EL (cell line): Measurements from ENCODE around the gene TENM4.
A peak's percentile ranks its signal among the peaks of the same experiment; 100 is the strongest.
"Not testable (repeated sequence)": the region's sequence is repeated elsewhere in the genome, so short reads cannot be mapped to it uniquely, and the experiment has no call there.

Experiments
- DNase-seq: peaks from one replicate; pipeline ENCODE4 v3.0.0-alpha.2; 2016

The TENM4 gene

DNA sequence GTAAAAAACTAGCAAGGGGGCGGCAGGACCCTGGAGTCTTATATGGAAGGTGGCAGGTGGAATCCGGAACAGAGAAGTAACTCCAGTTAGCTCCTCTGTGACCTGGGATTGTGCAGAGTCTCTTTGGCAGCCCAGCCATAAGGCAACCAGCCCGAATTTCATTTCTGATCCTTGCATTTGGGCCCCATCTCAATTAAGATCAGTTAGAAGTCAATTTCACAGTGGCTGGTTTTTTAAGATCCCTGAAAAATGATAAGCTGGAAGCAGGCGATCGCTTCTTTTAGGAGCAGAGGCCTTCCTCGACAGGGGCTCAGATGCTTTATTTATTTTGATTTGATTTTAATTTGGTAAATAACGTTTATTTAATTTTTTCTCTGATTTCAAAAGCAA lies 199.0 kb downstream of the TENM4 start:
- no peak for DNase-seq

DNA sequence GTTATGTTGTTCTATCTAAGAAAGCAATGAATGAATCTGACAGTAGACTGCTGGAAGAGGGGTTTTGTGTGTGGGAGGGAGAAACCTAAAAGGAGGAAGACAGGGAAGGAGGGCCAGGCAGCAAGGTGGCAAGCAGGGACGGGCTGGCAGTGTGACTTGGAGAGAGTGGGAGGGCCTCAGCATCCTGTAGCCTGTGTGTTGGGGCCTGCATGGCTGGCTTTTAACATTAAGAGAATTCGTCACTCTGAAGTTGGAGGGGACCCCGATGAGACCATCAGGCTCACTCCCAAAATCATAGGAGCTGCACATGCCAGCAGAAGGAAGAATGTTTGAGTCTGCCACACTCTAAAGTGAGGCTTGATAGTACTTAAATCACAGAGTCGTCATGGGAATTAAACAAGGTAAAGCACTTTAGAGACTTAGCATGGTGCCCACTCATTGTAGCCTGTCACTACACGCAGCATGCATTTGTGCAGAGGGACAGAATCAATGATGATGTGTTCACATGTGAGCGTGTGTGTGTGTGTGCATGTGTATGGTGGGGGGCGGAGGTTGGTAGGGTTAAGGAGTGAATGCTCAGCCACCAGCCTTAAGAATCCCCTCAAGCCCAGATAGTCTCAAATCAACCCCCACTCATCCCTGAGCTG lies 199.5 kb downstream of the TENM4 start:
- no peak for DNase-seq

DNA sequence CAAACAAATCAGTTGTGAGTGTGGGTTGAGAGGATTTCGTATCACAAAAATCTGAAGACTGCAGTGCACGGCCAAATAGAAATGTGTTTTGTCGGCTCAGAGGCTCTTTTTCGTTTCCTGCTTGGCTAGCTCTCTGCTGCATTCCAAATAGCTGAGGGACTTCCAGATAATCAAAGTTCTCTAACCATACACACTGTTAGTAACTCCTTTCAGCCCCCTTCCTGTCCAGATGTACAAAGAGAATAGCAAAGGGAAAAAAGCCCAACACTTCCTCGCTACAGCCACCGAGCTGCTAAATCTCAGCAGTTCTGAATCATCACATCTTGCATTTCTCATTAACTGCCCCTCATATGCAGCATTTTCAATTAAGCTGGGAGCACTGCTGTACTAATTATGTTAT lies 203.1 kb downstream of the TENM4 start:
- peak; percentile 58 for DNase-seq

DNA sequence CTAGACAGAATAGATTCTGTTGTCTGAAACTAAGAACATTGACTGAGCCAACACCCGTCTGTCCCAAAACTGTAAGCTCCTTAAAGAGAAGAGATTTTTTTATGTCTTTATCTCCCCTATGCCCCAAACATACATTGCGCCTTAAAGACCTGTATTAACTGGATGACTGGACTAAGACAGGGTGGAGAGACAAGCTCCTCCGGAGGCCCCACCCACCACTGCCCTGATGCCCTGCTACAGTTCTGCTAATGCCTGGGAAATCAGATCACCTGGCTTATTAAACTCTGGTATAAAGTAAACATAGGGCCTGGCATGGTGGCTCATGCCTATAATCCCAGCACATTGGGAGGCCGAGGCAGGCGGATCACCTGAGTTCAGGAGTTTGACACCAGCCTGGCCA lies 203.7 kb downstream of the TENM4 start:
- no peak for DNase-seq

DNA sequence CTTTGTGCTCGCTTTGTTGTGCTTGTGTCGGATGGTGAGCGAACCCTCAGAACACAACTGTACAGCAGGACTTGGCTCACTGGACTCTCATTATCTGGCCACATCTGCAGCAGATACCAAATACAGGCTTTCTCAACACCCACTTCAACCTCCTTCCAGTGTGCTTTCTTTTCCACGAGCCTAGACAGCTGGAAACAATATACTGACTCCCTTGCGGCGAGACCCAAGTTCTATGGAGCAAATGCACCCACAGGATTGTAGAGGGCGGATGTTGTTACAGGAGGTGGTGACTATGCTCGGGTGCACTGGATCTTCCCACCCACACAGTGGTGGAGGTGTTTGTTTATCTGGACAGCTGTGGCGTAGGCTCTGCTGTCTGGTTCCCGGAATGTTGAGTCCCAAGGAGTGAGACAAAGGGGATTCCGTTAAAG lies 204.3 kb downstream of the TENM4 start:
- DNase-seq: peak; percentile 70

DNA sequence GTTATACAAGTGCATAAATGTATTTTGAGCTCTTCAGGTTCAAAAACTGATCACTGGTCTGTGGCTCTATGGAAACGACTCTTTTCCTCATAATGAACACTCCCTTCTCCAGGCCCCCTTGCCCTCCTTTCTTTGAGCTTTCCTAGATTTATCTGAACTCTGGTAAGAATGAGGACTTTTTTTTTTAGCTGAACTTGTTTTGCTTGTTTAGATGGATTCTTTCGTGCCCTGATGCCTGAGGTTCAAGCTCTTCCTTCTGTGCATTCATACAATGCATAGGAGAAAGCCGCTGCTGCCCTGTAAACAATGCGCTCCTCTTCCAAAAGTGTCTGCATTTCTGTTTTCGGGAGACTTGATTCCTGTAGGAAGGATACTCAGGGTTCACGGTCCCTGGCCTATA lies 205.1 kb downstream of the TENM4 start:
- no peak for DNase-seq

DNA sequence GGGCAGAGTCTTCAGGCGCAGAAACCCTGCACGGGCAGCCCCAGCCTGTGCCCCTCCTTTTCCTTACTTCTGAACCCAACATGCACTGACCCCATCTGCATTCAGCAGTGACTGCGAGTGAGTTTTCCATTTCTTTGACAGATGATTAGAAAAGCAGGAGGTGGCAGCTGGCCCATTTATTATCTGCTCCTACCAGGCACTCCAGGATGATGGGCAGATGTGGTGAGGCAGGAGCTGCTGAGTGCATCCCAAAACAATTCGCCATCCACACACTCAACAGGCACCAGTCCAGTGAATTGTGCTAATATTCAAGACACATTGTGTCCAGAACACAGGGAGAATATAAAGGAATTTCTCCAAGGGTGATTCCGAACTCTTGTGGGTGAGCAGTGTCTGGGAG lies 208.5 kb downstream of the TENM4 start:
- no peak for DNase-seq

DNA sequence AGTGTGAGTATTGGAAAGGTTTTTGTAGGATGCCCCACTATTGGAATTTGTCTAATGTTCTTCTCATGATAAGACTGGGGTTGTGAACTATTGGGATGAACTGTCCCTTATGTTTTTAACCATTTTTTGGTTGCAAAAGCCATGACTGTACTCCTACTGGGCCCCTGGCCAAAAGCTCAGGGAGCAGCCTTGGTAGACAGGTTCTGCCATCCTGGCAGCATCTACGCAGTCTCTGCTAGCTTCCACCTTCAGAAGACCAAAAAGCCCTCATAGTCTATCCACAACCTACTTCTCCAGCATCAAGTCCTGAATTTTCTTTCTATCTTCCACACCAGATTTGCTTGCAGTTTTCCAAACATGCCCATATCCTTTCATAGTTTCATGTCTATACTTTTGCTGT lies 211.8 kb downstream of the TENM4 start:
- DNase-seq: no peak

DNA sequence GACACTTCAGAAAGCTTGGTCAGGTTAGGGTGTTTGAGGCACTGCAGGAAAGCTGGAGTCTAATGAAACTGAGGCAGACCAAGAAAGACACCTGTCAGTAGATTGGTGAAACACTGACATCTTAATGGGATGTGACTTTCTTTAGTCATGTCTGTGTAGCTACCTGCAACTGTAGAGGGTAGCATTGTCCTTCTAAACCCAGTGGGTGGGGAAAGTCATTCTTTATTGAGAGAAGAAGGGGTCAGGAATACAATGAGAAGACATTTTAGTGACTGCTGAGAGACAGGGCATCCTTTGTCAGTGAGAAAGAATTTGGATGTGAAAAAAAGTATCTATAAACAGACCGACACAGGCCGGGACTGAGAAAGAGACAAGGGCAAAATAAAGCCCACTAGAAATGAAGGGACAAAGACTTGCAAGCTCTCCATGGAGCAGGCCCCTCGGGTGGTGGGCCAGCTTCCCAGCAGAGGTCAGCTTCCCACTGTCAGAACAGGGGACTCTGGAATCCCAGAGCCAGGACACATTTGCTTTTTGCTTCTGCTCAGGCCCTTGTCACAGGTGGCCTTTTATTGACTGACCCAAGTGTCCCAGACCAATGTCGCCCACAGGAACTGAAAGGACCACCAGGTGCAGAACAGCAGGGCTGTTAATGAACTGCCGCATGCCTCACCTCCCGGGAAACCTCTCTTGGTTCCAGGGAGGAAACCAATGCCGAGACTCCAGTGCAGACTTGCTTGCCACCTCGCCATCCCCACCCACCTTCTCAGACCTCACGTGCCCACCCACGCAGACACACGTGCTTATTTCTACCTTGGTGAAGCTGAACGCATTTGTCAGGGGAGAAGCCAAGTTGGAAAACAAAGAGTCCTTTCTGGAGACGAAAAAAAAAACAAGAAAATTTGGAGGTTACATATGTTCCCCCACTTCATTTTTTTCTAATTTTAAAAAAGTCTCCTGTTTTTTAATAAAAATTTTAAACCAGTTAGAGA lies 212.8 kb downstream of the TENM4 start:
- no peak for DNase-seq

DNA sequence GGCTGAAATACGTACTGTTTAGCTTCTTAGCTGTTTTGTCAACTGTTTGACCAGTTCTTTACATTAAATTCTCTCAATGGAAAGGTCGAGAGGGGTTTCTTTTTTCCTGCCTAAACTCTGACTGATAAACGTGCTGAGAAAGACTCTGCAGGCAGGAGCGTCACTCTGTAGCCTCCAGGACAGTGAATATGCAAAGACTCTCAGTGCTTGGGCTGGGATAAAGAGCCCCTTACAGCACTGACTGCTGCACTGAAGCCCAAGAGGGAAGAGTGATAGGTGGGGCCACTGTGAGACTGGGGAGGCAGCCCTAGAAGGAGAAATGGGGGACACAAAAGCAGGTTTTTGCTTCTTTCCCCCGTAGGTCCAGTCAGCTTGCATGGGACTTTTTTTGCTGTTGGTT lies 213.5 kb downstream of the TENM4 start:
- DNase-seq: no peak

DNA sequence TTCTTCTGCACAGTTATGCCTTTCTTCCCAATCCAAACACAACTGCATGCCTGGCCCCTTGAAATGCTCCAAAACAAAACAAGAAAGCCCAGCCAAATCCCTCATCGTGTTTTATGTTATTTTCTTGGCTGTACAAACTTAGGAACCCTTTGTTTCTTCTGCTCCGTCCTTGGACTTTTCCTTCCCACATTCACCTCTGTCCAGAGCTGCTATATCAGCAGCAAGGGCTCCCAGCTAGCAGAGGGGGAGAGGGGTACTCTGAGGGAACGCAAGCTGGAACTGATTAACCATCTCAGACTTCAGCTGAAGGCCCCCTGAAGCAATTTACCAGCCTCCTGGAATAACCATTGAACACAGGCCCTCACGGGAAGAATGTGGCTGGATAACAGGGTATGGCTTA lies 214.7 kb downstream of the TENM4 start:
- DNase-seq: no peak

DNA sequence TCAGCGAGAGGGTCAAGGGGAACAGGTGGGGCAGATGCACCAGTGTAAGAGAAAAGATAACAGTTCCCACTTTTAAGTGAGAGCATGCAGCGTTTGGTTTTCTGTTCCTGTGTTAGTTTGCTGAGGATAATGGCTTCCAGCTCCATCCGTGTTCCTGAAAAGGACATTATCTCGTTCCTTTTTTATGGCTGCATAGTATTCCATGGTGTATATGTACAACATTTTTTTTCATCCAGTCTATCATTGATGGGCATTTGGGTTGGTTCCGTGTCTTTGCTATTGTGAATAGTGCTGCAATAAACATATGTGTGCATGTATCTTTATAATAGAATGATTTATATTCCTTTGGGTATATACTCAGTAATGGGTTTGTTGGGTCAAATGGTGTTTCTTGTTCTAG lies 218.7 kb downstream of the TENM4 start:
- DNase-seq: not testable (repeated sequence)

DNA sequence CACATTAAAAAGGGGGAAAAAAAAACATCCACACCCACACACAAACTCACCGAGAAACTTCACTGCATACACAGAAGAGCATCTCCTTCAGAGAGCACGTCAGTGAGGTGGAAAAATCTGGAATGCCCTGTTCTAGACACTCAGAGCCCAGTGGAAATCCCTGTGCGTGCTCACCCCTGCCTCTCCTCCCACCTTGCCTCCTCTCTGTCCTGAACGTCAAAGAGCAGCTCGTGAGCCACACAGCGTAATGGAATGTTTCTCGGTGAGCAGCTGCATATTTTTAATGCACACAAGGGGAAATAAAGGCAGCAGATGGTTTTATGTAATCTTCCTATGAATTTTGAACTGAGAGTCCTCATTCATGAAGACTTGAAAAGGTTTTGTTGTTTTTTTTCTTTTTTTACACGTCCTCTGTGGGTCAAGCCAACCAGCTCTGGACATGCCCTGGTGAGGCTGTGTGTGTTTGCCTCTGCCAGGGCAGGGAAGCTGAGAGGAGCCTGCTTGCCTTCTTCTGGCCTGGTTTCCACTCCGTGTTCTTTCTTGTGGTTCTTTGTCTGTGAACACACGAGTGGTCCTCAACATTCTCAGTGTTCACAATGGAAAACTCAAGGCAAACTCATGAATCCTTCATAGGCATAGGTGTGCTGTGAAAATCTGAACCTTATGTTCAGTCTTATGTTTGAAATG lies 219.2 kb downstream of the TENM4 start:
- DNase-seq: no peak

DNA sequence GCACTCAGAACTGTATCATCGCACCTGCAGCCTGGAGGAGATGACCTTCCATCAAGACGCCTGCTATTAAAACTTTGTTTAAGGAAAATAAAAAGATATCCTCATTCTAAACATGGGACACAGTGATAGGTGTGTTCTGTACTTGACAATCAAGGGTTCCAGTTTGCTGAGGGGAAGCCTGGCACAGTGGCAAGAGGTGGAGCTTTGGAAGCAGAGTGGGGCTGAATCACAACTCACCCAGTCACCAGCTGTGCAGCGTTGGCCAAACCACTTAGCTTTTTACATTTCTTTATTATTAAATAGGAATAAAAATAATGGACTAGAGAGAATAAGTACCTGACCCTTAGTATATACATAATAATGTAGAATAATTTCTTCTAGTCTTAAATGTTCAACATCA lies 220.7 kb downstream of the TENM4 start:
- DNase-seq: no peak

DNA sequence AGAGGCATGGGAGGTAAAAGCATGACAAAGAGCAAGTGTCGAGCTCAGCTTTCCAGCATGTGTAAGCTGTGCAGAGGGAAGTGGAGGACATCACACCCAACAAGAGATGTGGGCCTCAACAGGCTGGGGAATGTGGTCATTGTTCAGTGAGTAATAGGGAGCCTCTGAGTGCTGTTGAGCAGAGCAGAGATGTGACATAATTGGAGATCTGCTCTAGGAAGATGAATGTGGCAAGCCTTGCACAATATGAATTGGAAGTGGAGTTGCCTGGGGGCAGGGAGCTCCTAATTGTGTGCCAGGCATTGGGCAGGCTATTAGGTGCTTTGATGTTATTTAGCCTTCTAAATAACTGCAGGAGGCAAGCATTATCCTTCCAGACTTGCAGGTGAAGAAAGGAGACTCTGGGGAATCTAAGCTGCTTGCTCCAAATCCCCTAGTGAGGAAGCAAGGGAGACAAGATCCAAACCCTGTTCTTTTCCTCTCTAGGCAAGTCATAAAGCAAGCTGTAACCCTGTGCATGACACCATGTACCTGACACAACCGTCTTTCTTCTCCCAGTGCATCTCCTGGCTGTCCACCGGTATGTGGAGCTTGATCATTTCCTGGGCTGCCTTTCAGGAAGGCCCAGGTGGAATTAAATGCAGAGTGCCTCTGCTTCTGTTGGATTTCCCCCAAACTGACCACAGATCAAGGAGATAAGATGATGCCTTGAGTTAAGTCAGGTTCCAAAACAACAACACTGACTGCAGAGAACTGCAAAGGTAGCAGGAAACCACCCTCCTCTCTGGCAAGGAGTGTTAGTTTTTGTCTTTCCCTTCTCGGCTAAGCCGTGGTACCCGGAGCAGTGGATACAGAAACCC lies 221.4 kb downstream of the TENM4 start:
- no peak for DNase-seq

DNA sequence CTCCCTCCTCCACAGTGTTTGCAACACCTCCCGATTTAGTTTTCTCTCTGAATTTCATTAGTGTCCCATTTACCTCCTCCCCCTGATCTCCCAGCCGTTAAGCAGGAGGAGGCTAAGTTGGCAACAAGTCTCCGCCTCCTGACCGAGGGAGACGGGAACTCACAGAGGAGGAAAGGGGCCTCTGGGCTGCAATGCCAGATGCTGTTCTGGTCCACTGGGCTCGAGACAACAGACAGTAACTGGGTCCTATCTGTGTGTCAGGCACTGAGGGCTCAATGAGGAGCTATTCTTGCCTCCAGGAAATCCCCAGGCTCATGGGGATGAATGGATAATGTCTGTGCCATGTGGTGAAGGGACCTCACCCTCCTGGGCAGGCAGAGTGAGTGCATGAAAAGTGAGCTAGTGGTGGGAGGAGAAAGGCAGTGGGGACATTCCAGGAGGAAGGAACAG lies 228.1 kb downstream of the TENM4 start:
- no peak for DNase-seq

DNA sequence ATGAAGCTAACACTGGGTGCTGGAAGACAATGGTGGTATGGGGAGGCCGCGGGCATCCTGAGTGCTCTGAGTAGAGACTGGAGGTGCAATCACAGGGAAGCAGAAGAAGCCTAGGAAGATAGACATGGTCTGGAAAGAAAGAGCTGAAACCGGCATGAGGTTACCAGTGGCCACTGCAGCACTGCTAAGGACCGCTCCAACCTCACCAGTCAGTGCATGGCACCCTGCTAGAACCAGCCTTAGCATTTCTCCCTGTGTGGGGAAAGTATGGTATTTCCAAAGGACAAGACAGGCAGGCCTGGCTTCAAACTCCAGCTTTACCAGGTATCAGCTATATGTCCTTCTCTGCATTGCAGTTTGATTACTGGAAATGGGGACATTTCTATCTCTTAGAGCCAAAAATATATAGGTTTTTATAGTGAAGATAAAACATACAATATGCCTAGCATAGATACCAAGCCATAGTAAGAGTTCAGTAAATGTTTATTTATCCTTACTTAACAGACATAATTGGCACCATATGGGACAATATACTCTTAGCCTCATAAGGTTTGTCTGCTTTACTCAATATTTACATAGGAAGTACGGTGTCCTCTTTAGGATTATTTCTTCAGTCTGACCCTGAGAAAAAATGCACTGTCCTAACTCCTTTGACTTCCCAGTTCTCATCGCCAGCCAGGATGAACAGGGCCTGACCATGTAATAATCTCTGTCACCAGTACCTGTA lies 231.1 kb downstream of the TENM4 start:
- no peak for DNase-seq

DNA sequence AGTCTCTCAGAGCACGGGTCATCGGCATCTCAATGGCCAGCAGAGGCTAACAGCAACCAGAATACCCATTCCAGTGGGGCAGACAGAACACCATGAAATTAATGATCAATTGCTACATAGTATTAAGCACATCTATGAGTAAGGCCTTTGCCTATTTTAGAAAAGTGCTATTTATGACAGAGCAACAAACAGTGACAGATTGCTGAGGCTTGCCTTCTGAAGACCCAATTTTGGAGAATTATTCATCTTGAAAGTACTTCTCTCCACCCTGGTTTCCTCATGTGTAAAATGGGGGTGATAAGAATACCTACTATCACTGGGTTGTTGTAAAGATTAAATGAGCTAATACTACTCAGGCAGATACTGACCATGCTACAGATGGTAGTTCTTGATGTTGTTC lies 232.7 kb downstream of the TENM4 start:
- DNase-seq: no peak

DNA sequence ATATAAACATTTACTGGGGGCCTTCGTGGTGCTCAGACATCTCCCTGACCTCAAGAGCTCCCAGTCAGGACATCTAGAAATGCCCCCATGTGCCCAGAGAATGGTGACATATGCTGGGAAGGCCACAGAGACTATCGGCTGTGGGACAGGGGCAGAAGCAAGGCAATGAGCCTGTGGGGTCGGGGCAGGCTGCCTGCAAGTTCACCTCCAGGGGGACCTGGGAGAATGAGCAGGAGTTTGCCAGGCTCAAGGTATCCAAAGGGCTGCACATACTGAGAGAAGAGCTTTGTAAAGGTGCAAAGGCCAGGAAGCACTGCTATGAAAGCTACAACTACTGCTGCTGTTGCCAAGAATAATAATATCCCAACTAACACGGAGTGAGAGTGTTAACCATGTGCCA lies 233.9 kb downstream of the TENM4 start:
- no peak for DNase-seq

DNA sequence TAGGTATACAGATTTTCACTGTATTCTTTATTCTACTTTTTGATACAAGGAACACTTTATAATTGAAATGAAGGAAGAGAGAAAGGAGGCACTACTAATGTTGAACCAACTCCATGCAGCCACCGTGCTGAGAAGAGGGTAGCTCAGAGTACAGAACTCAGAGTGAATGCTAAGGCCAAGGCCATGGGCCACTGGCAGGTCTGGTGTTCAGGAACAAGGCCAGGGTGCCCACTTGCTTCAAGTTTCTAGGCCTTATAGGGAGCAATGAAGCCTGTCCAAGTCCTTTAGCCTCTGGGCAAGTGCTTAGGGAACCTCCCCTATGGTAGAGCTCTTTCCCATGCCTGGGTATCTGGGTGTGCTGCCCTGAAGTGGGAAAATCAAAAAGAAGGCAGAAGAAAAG lies 235.0 kb downstream of the TENM4 start:
- no peak for DNase-seq

DNA sequence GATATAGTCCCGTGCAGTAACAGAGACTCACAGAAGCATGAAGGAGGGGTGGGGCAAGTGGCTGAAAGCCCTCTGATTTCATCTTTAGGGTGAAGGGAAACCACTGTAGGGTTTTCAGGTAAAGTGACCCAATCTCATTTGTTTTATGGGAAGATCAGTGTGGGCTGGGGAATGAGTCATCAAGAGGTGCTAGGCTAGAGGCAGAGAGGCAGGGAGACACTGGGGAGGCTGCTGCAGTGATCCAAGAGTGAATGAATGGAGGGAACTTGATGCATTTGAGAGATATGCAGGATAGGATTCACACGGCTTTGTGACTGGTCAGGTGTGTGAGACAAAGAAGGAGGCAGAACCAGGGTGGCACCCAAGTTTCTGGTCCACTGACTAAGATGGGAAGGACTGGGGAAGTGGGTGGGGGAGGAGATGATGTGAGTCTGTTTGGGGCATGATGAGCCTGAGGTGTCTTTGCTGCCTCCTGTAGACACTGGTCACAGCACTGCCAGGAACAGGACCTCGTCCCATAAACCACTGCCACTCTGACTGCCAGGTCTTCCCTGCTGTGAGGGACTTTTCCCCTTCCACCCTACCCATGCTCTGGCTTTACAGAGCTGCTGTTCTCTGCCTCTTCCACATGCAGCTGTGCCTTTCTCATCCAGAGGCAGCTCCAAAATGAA lies 239.0 kb downstream of the TENM4 start:
- no peak for DNase-seq
